ENCODE data around the gene SHANK3.

DNA sequence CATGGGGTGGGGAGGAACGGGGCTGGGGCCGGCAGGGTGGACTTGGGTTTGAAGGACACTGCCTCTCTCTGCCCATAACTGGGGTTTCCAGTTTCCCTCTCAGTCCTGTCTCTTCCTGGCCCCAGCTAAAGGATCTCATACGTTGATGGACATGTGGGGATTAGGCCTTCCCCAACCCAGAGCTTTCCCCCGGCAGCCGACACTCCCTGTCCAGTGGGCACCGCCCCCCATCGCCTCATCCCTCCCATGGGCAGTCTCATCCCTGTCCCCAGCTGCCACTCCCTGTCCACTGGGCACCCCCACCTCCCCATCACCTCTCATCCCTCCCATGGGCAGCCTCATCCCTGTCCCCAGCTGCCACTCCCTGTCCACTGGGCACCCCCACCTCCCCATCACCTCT, 43.2 kb downstream of the SHANK3 start:
- TF ChIP-seq, protein P1, sequence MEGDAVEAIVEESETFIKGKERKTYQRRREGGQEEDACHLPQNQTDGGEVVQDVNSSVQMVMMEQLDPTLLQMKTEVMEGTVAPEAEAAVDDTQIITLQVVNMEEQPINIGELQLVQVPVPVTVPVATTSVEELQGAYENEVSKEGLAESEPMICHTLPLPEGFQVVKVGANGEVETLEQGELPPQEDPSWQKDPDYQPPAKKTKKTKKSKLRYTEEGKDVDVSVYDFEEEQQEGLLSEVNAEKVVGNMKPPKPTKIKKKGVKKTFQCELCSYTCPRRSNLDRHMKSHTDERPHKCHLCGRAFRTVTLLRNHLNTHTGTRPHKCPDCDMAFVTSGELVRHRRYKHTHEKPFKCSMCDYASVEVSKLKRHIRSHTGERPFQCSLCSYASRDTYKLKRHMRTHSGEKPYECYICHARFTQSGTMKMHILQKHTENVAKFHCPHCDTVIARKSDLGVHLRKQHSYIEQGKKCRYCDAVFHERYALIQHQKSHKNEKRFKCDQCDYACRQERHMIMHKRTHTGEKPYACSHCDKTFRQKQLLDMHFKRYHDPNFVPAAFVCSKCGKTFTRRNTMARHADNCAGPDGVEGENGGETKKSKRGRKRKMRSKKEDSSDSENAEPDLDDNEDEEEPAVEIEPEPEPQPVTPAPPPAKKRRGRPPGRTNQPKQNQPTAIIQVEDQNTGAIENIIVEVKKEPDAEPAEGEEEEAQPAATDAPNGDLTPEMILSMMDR (IDR thresholded peaks at IDR 0.05) = no peak
- TF ChIP-seq POLR2A (IDR thresholded peaks at IDR 0.05) = no peak
